HL-60 (cell line): ENCODE measurements around the gene ATXN7L1.

Experiments
- DNase-seq, 2 experiments: peaks; one replicate each; pipeline ENCODE4 v3.0.0-alpha.2; 2010 to 2020; ENCODE audit warnings: low read depth in 1 of 2, low spot score in 1 of 2
- H3K27ac ChIP-seq: fragments of 250-450 bp; sonication (Bioruptor Pico); replicated peaks from 2 replicates; pipeline ENCODE4 v1.5.1; 2020; ENCODE audit warnings: mild to moderate bottlenecking, moderate library complexity
- H3K27me3 ChIP-seq: fragments of 250-450 bp; sonication (Bioruptor Pico); 2 replicates; pipeline ENCODE4 v1.5.1; 2021; ENCODE audit warnings: mild to moderate bottlenecking, moderate library complexity; ENCODE audit not compliant: insufficient read depth, poor library complexity, severe bottlenecking
- H3K4me3 ChIP-seq: replicated peaks from 2 replicates; pipeline ENCODE4 v1.5.1; 2011; ENCODE audit warnings: mild to moderate bottlenecking, control low read depth, low read length; ENCODE audit not compliant: insufficient read depth
- GABPA ChIP-seq: IDR thresholded peaks from 2 replicates; pipeline ENCODE4 v1.6.1; 2012; ENCODE audit warnings: low read depth
- POLR2AphosphoS5 ChIP-seq: IDR thresholded peaks from 2 replicates; pipeline ENCODE4 v1.6.1; 2012; ENCODE audit warnings: low read depth
- SPI1 ChIP-seq: IDR thresholded peaks from 2 replicates; pipeline ENCODE4 v1.6.1; 2012; ENCODE audit warnings: low read depth, mild to moderate bottlenecking, borderline replicate concordance
- TF ChIP-seq, protein P1 (sequence below): IDR thresholded peaks from 2 replicates; pipeline ENCODE4 v1.6.1; 2012; ENCODE audit warnings: low read depth; ENCODE audit not compliant: insufficient replicate concordance
- TF ChIP-seq, protein P2 (sequence below): IDR thresholded peaks from one replicate; pipeline ENCODE4 v1.5.1; 2011; ENCODE audit warnings: low read length, control low read depth, inconsistent platforms; ENCODE audit not compliant: insufficient read depth

Gene ATXN7L1

DNA sequence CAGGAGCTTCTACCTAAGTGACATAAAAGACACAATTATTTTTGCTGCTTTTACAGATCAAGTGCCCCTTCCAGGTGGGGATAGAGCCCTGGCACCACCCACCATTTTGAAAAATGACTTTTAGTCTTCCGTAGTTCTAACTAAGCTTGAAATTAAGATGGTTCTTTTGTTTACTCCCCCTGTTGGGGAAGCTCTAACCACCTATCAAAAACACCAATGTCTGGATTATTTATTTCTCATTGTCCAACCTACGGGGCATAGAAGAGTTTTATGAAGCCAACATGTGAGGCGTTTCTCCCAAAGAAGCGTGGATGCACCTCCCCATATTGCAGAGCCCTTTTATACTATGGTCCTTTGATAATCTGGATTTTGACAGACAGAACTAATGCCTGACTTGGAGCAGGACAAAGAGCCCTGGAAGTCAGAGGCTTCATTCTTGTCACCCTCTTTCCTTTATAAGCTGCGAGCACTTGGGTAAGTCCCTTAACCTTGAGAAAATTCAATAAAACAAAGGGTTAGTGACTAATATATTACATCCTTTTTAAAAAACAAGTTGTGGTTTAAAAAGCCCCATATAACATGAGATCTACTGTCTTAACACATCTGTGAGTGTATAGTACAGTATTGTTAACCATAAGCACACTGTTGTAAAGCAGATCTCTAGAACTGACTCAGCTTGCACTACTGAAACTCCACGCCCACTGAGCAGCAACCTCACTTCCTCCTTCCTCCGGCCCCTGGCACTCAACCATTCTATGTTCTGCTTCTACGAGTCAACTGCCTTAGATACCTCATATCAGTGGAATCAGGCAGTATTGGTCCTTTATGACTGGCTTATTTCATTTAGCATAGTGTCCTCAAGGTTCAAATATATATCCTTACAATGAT lies 67.5 kb downstream of the ATXN7L1 start:
- DNase-seq, result peak; percentile 45 to 83

DNA sequence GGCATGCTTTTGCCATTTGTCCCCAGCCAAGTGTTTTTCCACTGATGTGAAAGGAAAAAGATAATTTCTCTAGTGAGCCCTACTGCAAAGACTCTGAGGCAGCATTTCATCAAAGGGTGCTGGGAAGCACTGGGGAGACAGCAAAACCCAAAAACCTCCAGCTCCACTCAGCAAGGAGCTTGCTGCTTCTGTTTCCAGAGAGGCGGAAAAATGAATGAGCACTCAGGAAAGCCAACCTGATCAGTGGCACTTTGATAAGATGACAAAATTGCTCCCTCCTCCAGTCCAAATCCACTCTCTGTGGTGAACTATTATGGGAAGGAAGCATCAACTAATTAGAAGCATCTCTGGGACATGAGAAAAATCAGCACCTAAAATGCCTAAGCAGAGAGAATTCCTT lies 68.2 kb downstream of the ATXN7L1 start:
- no peak for DNase-seq
- Histone ChIP-seq H3K27me3 (no peaks in the 10 kb centered on the region), H3K27ac (no peak overlapping the region), H3K4me3 (no peak overlapping the region)
- TF ChIP-seq, protein P1, sequence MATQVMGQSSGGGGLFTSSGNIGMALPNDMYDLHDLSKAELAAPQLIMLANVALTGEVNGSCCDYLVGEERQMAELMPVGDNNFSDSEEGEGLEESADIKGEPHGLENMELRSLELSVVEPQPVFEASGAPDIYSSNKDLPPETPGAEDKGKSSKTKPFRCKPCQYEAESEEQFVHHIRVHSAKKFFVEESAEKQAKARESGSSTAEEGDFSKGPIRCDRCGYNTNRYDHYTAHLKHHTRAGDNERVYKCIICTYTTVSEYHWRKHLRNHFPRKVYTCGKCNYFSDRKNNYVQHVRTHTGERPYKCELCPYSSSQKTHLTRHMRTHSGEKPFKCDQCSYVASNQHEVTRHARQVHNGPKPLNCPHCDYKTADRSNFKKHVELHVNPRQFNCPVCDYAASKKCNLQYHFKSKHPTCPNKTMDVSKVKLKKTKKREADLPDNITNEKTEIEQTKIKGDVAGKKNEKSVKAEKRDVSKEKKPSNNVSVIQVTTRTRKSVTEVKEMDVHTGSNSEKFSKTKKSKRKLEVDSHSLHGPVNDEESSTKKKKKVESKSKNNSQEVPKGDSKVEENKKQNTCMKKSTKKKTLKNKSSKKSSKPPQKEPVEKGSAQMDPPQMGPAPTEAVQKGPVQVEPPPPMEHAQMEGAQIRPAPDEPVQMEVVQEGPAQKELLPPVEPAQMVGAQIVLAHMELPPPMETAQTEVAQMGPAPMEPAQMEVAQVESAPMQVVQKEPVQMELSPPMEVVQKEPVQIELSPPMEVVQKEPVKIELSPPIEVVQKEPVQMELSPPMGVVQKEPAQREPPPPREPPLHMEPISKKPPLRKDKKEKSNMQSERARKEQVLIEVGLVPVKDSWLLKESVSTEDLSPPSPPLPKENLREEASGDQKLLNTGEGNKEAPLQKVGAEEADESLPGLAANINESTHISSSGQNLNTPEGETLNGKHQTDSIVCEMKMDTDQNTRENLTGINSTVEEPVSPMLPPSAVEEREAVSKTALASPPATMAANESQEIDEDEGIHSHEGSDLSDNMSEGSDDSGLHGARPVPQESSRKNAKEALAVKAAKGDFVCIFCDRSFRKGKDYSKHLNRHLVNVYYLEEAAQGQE, result no peak
- TF ChIP-seq SPI1 (no peak), GABPA (no peak), POLR2AphosphoS5 (no peak)
- TF ChIP-seq, protein P2, sequence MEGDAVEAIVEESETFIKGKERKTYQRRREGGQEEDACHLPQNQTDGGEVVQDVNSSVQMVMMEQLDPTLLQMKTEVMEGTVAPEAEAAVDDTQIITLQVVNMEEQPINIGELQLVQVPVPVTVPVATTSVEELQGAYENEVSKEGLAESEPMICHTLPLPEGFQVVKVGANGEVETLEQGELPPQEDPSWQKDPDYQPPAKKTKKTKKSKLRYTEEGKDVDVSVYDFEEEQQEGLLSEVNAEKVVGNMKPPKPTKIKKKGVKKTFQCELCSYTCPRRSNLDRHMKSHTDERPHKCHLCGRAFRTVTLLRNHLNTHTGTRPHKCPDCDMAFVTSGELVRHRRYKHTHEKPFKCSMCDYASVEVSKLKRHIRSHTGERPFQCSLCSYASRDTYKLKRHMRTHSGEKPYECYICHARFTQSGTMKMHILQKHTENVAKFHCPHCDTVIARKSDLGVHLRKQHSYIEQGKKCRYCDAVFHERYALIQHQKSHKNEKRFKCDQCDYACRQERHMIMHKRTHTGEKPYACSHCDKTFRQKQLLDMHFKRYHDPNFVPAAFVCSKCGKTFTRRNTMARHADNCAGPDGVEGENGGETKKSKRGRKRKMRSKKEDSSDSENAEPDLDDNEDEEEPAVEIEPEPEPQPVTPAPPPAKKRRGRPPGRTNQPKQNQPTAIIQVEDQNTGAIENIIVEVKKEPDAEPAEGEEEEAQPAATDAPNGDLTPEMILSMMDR, result no peak

More for the DNA sequence above, 67.5 kb downstream of the ATXN7L1 start:
- TF ChIP-seq POLR2AphosphoS5, result no peak
- peak; percentile 89 for TF ChIP-seq SPI1
- TF ChIP-seq, protein P2, result no peak
- H3K4me3 ChIP-seq, result no peak overlapping the region
- H3K27ac ChIP-seq, result no peak overlapping the region
- H3K27me3 ChIP-seq, result no peaks in the 10 kb centered on the region

DNA sequence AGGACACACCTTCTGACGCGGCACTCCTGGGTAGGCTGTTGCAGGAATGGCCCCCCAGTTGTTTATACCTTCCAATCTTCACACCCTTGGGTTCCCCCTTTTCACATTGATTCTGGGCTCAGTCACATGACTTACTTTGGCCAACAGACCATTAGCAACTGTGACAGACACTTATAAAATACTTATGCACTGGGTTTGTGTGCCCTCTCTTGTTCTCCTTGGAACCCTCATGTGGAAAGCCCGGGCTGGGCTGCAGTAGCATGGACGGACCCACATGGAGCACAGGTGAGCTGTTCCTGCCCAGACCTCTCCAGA lies 69.0 kb downstream of the ATXN7L1 start:
- Histone ChIP-seq H3K27me3 (no peaks in the 10 kb centered on the region), H3K27ac (no peak overlapping the region), H3K4me3 (no peak overlapping the region)
- TF ChIP-seq, protein P2, result no peak
- TF ChIP-seq SPI1 (no peak), GABPA (no peak), POLR2AphosphoS5 (no peak)
- TF ChIP-seq, protein P1, result no peak
- DNase-seq, result no peak
